IMR-90 (cell line): ENCODE results near the gene GPC2. TPM values are rescaled to one million over a fixed set of nuclear protein-coding genes. Genes with fewer than 3 reads are reported as not detected.

Experiments used
- ATAC-seq: fragments of 200-7000 bp; cut with Tn5 transposase; 2 replicates; pipeline ENCODE4 v1.9.1; 2020; ENCODE audit warnings: low read depth, mild to moderate bottlenecking, moderate library complexity
- Bru-seq: library from RNA; stranded (reverse); fragments of 400-500 nt; gene quantifications from one replicate; lab custom pipeline; 2021; lab: Mats Ljungman, UMichigan
- BruChase-seq, 2 experiments: library from RNA; stranded (reverse); fragments of 400-500 nt; gene quantifications; one replicate each; lab custom pipeline; 2021; lab: Mats Ljungman, UMichigan
- BruUV-seq: library from RNA; stranded (reverse); fragments of 400-500 nt; replicated peaks from 2 replicates; lab custom pipeline; 2021; lab: Mats Ljungman, UMichigan
- CTCF ChIA-PET: fragments of 300-600 bp; formaldehyde crosslinking; extraction: SDS; loops from one replicate; lab custom pipeline; 2021; ENCODE audit warnings: antibody characterized with exemption; lab: Yijun Ruan, JAX
- POLR2A ChIA-PET: fragments of 300-600 bp; sonication (Branson Sonifier 250); formaldehyde crosslinking; loops from one replicate; lab custom pipeline; 2022; ENCODE audit warnings: antibody characterized with exemption; ENCODE audit not compliant: unreplicated experiment; lab: Charles Lee
- DNase-seq: peaks from one replicate; pipeline ENCODE4 v3.0.0; 2013
- H2AFZ ChIP-seq: replicated peaks from 2 replicates; pipeline ENCODE3; 2013; ENCODE audit warnings: low read length, mild to moderate bottlenecking; ENCODE audit not compliant: poor library complexity
- H2AK5ac ChIP-seq: 2 replicates; pipeline ENCODE4 v1.6.1; 2013; ENCODE audit warnings: low read depth, low read length, inconsistent platforms
- H2AK9ac ChIP-seq: replicated peaks from 2 replicates; pipeline ENCODE3; 2013; ENCODE audit warnings: mild to moderate bottlenecking, low read depth, low read length, moderate library complexity; ENCODE audit not compliant: poor library complexity
- H2BK120ac ChIP-seq: 2 replicates; pipeline ENCODE4 v1.6.1; 2013; ENCODE audit warnings: low read depth, low read length, inconsistent platforms
- H2BK15ac ChIP-seq: 3 replicates; pipeline ENCODE4 v1.6.1; 2013; ENCODE audit warnings: low read depth, low read length, inconsistent platforms
- H2BK20ac ChIP-seq: 2 replicates; pipeline ENCODE4 v1.6.1; 2013; ENCODE audit warnings: low read depth, mild to moderate bottlenecking, inconsistent platforms, low read length, moderate library complexity
- H2BK5ac ChIP-seq: 2 replicates; pipeline ENCODE4 v1.6.1; 2013; ENCODE audit warnings: mild to moderate bottlenecking, low read depth, low read length, inconsistent platforms; ENCODE audit not compliant: poor library complexity, severe bottlenecking
- H3K14ac ChIP-seq: replicated peaks from 2 replicates; pipeline ENCODE4 v1.6.1; 2013; ENCODE audit warnings: low read depth, low read length, inconsistent platforms
- H3K18ac ChIP-seq: 2 replicates; pipeline ENCODE4 v1.6.1; 2013; ENCODE audit warnings: low read depth, low read length, control low read depth
- H3K23ac ChIP-seq: 2 replicates; pipeline ENCODE4 v1.6.1; 2013; ENCODE audit warnings: low read depth, low read length, inconsistent platforms
- H3K27ac ChIP-seq: 2 replicates; pipeline ENCODE4 v1.5.1; 2013; ENCODE audit warnings: mild to moderate bottlenecking, control low read depth, low read length; ENCODE audit not compliant: insufficient read depth
- H3K27me3 ChIP-seq: 2 replicates; pipeline ENCODE4 v1.6.1; 2013; ENCODE audit warnings: low read length; ENCODE audit not compliant: control insufficient read depth, insufficient read depth
- H3K36me3 ChIP-seq: 2 replicates; pipeline ENCODE4 v1.6.1; 2013; ENCODE audit warnings: low read length, mixed read lengths; ENCODE audit not compliant: control insufficient read depth, insufficient read depth
- H3K4ac ChIP-seq: 2 replicates; pipeline ENCODE4 v1.6.1; 2013; ENCODE audit warnings: low read depth, low read length, inconsistent platforms
- H3K4me1 ChIP-seq: 2 replicates; pipeline ENCODE4 v1.6.1; 2013; ENCODE audit warnings: low read length, mixed read lengths; ENCODE audit not compliant: control insufficient read depth, insufficient read depth
- H3K4me2 ChIP-seq: 2 replicates; pipeline ENCODE4 v1.6.1; 2013; ENCODE audit warnings: low read depth, mild to moderate bottlenecking, control low read depth, low read length, moderate library complexity
- H3K4me3 ChIP-seq: 2 replicates; pipeline ENCODE4 v1.5.1; 2013; ENCODE audit warnings: low read depth, mild to moderate bottlenecking, control low read depth, low read length, moderate library complexity; ENCODE audit not compliant: insufficient read depth
- H3K56ac ChIP-seq: 2 replicates; pipeline ENCODE4 v1.6.1; 2013; ENCODE audit warnings: low read length, inconsistent platforms; ENCODE audit not compliant: insufficient read depth; ENCODE audit errors: extremely low read depth
- H3K79me1 ChIP-seq, 2 experiments: 2 replicates each; pipeline ENCODE4 v1.6.1; 2013; ENCODE audit warnings: low read length in 2 of 2, inconsistent platforms in 1 of 2, low read depth in 1 of 2
- H3K9ac ChIP-seq: 2 replicates; pipeline ENCODE4 v1.6.1; 2013; ENCODE audit warnings: low read depth, low read length, control low read depth
- H3K9me1 ChIP-seq: 2 replicates; pipeline ENCODE4 v1.6.1; 2013; ENCODE audit warnings: low read length, inconsistent platforms; ENCODE audit not compliant: insufficient read depth
- H3K9me3 ChIP-seq: 2 replicates; pipeline ENCODE4 v1.6.1; 2013; ENCODE audit warnings: low read length; ENCODE audit not compliant: control insufficient read depth, insufficient read depth
- H4K20me1 ChIP-seq: 2 replicates; pipeline ENCODE4 v1.6.1; 2013; ENCODE audit warnings: low read length, inconsistent platforms; ENCODE audit not compliant: insufficient read depth
- H4K5ac ChIP-seq: 2 replicates; pipeline ENCODE4 v1.6.1; 2013; ENCODE audit warnings: mild to moderate bottlenecking, low read depth, low read length, control low read depth
- H4K8ac ChIP-seq, 2 experiments: 2 replicates each; pipeline ENCODE4 v1.6.1; 2013; ENCODE audit warnings: low read depth in 2 of 2, low read length in 2 of 2, control low read depth in 1 of 2, inconsistent platforms in 1 of 2
- H4K91ac ChIP-seq: 2 replicates; pipeline ENCODE4 v1.6.1; 2013; ENCODE audit warnings: low read depth, low read length, inconsistent platforms; ENCODE audit not compliant: insufficient read depth
- FOS ChIP-seq: fragments of 150-350 bp; IDR thresholded peaks from 2 replicates; pipeline ENCODE4 v1.6.1; 2016; ENCODE audit warnings: low read depth, low read length
- MXI1 ChIP-seq: IDR thresholded peaks from 2 replicates; pipeline ENCODE4 v1.6.1; 2012; ENCODE audit warnings: low read depth, mild to moderate bottlenecking, low read length, moderate library complexity, borderline replicate concordance
- NFE2L2 ChIP-seq: fragments of 150-350 bp; IDR thresholded peaks from 2 replicates; pipeline ENCODE4 v1.6.1; 2016; ENCODE audit warnings: low read depth, mild to moderate bottlenecking, low read length
- POLR2A ChIP-seq: IDR thresholded peaks from 2 replicates; pipeline ENCODE4 v1.6.1; 2012; ENCODE audit warnings: mild to moderate bottlenecking, low read depth, low read length
- SMC3 ChIP-seq: fragments of 150-350 bp; IDR thresholded peaks from 2 replicates; pipeline ENCODE4 v1.6.1; 2016; ENCODE audit warnings: low read depth, mild to moderate bottlenecking, antibody characterized with exemption, low read length, moderate library complexity
- USF2 ChIP-seq: fragments of 150-350 bp; IDR thresholded peaks from 2 replicates; pipeline ENCODE4 v1.6.1; 2017; ENCODE audit warnings: mild to moderate bottlenecking, antibody characterized with exemption, low read length, low read depth
- WGBS, 2 experiments: methylation state at CpG; one replicate each; pipeline versions ENCODE4 v1.1.5 to v1.1.7; 2013; ENCODE audit warnings: missing lambda C conversion rate in 2 of 2; ENCODE audit not compliant: insufficient read length in 1 of 2; ENCODE audit errors: extremely low coverage in 2 of 2; 5-methylcytosine and 5-hydroxymethylcytosine counted together
- dilution Hi-C: fragments of 300-500 bp; cut with HindIII; formaldehyde crosslinking; loops from one replicate; pipeline ENCODE4 v1.14.3; 2018; ENCODE audit warnings: low sequenced_read_pairs; ENCODE audit not compliant: unreplicated experiment
- in situ Hi-C: fragments of 300-500 bp; cut with MboI; formaldehyde crosslinking; loops from 3 replicates; pipeline ENCODE4 v1.14.3; 2019; ENCODE audit warnings: low sequenced_read_pairs, inconsistent platforms, mixed read lengths
- intact Hi-C: fragments of 100-400 bp; cut with micrococcal nuclease; formaldehyde crosslinking; loops from 2 replicates; pipeline ENCODE4 v1.10.0; 2022
- long read RNA-seq: library from polyadenylated mRNA; unstranded; transcript quantifications from one replicate; pipeline ENCODE4 v2.0.0, GENCODE V29; 2021; ENCODE audit not compliant: unreplicated experiment
- polyA plus RNA-seq, 3 experiments: library from polyadenylated mRNA; depleted of rRNA; stranded (reverse); fragments of >200 nt; gene quantifications; 2 replicates each; pipeline ENCODE4 v1.2.3, GENCODE V29; 2012; ENCODE audit warnings: low replicate concordance in 1 of 3
- total RNA-seq: library from RNA; depleted of rRNA; stranded (reverse); fragments of >200 nt; gene quantifications from 2 replicates; pipeline ENCODE4 v1.2.3, GENCODE V29; 2012; rRNA removed
- TF ChIP-seq, protein P1 (sequence below): fragments of 150-350 bp; IDR thresholded peaks from 2 replicates; pipeline ENCODE4 v1.6.1; 2016; ENCODE audit warnings: low read depth, mild to moderate bottlenecking, low read length, moderate library complexity, borderline replicate concordance

The GPC2 gene, protein sequence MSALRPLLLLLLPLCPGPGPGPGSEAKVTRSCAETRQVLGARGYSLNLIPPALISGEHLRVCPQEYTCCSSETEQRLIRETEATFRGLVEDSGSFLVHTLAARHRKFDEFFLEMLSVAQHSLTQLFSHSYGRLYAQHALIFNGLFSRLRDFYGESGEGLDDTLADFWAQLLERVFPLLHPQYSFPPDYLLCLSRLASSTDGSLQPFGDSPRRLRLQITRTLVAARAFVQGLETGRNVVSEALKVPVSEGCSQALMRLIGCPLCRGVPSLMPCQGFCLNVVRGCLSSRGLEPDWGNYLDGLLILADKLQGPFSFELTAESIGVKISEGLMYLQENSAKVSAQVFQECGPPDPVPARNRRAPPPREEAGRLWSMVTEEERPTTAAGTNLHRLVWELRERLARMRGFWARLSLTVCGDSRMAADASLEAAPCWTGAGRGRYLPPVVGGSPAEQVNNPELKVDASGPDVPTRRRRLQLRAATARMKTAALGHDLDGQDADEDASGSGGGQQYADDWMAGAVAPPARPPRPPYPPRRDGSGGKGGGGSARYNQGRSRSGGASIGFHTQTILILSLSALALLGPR
- 1.4 and 1.8 TPM in 2 replicates for total RNA-seq
- 5.7 and 6.0 TPM in 2 replicates for polyA plus RNA-seq (2012; rRNA removed)
- 2.1 and 2.2 TPM in 2 replicates for polyA plus RNA-seq (2012; cell fraction: cytosol; rRNA removed)
- 27.1 and 61.9 TPM in 2 replicates for polyA plus RNA-seq (2012; cell fraction: nucleus; rRNA removed; ENCODE audit: low replicate concordance)
- Bru-seq, nascent RNA = percentile 47 among the genes with signal in this experiment
- BruChase-seq, experiment 1, labeled RNA remaining after a 6-hour chase = percentile 61 among the genes with signal in this experiment
- BruChase-seq, experiment 2, labeled RNA remaining after a 2-hour chase = percentile 56 among the genes with signal in this experiment
- long read RNA-seq, partial matches to known transcripts = 0 of 1 reads
- long read RNA-seq, other reads (novel, unspliced or antisense) = 1 of 1 reads

DNA sequence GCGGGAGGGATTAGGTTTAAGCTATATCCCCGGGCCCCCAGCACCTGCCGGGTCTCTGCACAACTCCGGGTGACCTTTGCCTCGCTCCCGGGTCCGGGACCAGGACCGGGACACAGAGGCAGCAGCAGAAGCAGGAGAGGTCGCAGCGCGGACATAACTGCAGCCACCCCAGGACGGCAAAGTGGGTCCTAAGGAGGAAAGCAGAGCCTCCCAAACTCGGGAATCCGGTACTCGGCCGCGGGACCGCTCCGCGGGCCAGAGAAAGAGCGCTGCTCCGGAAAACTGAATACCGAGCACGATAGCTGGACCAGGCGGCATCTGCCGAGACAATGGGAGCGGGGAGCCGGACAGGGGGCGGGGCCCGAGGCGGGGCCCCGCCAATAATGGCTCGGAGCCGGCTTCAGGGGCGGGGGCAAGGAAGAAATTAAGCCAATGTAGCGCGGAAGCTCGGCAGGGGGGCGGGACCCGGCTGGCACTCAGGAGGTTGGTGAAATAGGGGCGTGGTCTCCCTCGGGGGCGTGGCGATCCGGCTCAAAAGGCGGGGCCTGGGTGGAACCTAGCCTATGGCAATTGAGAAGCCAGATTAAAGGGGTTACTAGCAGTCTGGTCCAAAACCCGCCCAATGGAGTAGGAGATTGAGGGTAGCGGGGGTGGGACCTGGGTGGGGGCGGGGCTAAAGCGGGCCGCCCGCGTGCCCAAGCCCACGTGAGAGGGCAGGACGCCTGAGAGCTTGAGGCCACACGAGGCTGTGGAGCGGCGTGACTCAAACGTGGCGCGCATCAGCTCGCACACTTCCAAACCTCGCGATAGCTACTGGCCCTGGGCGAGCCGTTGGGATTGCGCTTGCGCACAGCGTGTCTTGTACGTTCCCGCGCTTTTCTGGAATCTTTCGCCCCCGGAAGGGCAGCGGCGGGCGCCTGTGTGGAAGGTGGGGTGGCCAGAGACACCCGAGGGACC, at the start of gene GPC2, which contains the start of gene STAG3:
GPC2 (minus strand) TSS at position 337 of the 957 bp plus-strand sequence; CDS start at position 155, 182 bp downstream.
STAG3 (plus strand) TSS at position 874 of the 957 bp plus-strand sequence. CDS start 2,639 bp downstream, outside the sequence.
- no peak within 1 kb of the TSS for H3K18ac ChIP-seq
- peak within 1 kb of the TSS; percentile 69 for H3K4me3 ChIP-seq
- H3K14ac ChIP-seq = peak within 1 kb of the TSS; percentile 69
- H3K36me3 ChIP-seq = peaks cover 10% of the 10 kb centered on the region
- peak within 1 kb of the TSS; percentile 12; the same call in 1 of the 2 replicates for H4K91ac ChIP-seq
- no peaks in the 10 kb centered on the region for H3K27me3 ChIP-seq
- H2AFZ ChIP-seq = peak within 1 kb of the TSS; percentile 96
- intact Hi-C loops = no loop called here
- H3K9me1 ChIP-seq = 0 out of 2 replicates have a peak, but pooled peaks cover 2% of the 10 kb centered on the region
- DNase-seq (peak; percentile 95), ATAC-seq (peak; percentile 99)
- CTCF ChIA-PET = interaction anchor here (1.3 kb wide), 1 partner anchor 9 kb away, joined by 5 read pairs; the partner anchor contains the start of gene GAL3ST4
- H3K9me3 ChIP-seq = no peaks in the 10 kb centered on the region
- in situ Hi-C loops = no loop called here
- BruUV-seq = no TSS peak
- no peak within 1 kb of the TSS for H4K5ac ChIP-seq
- POLR2A ChIA-PET = interaction anchor here (0.5 to 0.9 kb wide), 2 partner anchors 9 to 650 kb away, joined by 4 to 7 read pairs; partner anchors contain the start of genes EPHB4 and GAL3ST4
- H2BK120ac ChIP-seq = no peak within 1 kb of the TSS
- peaks cover 16 to 22% of the 10 kb centered on the region in 2 experiments for H3K79me1 ChIP-seq
- no peaks in the 10 kb centered on the region for H4K20me1 ChIP-seq
- H2BK20ac ChIP-seq = no peak within 1 kb of the TSS
- H2AK9ac ChIP-seq = peak within 1 kb of the TSS; percentile 88
- H3K27ac ChIP-seq = peak within 1 kb of the TSS; percentile 21; the same call in 1 of the 2 replicates
- peak within 1 kb of the TSS; percentile 68 for H3K9ac ChIP-seq
- peak within 1 kb of the TSS; percentile 74; the same call in 1 of the 2 replicates for H3K56ac ChIP-seq
- dilution Hi-C loops = no loop called here
- H3K4me1 ChIP-seq = peaks cover 5% of the 10 kb centered on the region
- H3K4ac ChIP-seq = peak within 1 kb of the TSS; percentile 64
- peak within 1 kb of the TSS; percentile 76; the same call in 1 of the 2 replicates for H3K23ac ChIP-seq
- H3K4me2 ChIP-seq = peak within 1 kb of the TSS; percentile 61
- H2AK5ac ChIP-seq = peak within 1 kb of the TSS; percentile 4; the same call in 1 of the 2 replicates
- no peak within 1 kb of the TSS for H2BK5ac ChIP-seq
- peak within 1 kb of the TSS; percentile 63 to 66 for H4K8ac ChIP-seq
- WGBS, 2 experiments = 3% methylated on average over 60 of the region's 78 CpGs; no CpG with 5 or more reads in 1 of the 2 experiments
- H2BK15ac ChIP-seq = no peak within 1 kb of the TSS
- TF ChIP-seq SMC3 (no peak), POLR2A (no peak), MXI1 (peak; percentile 84), FOS (no peak), USF2 (peak; percentile 82), NFE2L2 (no peak)
- TF ChIP-seq, protein P1, sequence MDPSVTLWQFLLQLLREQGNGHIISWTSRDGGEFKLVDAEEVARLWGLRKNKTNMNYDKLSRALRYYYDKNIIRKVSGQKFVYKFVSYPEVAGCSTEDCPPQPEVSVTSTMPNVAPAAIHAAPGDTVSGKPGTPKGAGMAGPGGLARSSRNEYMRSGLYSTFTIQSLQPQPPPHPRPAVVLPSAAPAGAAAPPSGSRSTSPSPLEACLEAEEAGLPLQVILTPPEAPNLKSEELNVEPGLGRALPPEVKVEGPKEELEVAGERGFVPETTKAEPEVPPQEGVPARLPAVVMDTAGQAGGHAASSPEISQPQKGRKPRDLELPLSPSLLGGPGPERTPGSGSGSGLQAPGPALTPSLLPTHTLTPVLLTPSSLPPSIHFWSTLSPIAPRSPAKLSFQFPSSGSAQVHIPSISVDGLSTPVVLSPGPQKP = no peak
